Activated CD4-positive, alpha-beta T cell treated with anti-CD3 and anti-CD28 coated beads for 24 hours (primary cell): ENCODE measurements around the gene DAPK2.
A peak's percentile ranks its signal among the peaks of the same experiment; 100 is the strongest.

Source experiments
- DNase-seq, 2 donors: peaks; one replicate each; pipeline ENCODE4 v3.0.0-alpha.2; 2020; ENCODE audit warnings: low read depth in 2 of 2

The DAPK2 gene

DNA sequence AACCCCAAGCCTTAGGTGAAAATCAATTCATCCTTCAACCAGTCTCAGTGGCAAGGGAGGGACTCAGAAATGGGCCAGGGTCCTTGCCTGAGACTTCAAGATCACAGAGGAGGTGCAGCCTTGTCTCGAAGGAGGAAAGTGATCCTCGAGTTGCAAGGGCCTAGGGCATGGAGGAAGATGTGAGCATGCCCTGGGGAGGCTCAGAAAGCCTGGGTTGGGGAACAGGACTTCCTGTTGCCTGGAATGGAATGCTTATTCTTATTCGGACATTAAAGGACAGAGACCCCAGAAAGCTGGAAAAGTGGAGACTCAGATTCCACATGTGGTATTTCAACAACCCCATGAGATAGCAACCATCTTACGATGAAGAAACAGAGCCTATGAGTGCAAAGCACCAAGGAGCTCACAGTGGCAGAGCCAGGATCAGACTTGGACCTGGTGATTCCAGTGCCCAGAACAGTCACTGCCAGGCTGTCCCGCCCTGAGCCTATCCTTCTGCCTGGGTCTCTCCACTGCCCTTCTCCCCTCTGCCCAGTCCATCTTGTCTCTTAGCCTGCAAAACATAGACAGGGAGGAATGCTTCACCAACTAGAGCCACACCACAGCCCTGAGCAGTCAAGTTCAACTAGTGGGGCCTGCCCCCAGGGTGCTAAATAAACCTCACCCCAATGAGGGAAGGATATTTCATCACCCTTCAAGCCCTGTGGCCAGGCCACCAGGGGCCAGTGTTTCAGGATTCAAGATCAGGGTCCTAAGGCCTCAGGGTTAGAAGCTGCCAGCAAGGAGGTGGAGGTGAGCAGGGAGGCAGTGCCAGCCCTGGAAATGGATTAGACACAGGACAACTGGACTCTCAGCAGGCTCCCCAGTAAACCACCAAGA, 21.9 kb downstream of the DAPK2 start:
- no peak for DNase-seq

DNA sequence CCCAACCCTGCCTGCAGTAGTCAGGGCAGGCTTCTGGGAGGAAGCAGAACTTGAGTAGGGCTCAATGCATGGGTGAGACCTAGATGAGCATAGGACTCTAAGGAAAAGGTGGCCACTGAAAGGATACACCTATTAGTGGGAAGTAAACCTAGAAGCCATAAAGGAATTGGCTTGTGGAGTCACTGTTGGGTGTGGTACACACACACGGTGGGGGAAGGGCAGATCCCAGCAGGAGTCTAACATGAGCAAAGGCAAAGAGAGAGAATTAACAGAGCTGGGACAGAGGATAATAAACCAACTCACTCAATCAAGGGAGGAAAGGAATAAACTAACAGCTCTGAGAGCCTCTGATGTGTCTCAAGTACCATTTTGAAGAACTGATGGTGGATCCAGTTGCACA, 23.1 kb downstream of the DAPK2 start:
- DNase-seq: no peak

DNA sequence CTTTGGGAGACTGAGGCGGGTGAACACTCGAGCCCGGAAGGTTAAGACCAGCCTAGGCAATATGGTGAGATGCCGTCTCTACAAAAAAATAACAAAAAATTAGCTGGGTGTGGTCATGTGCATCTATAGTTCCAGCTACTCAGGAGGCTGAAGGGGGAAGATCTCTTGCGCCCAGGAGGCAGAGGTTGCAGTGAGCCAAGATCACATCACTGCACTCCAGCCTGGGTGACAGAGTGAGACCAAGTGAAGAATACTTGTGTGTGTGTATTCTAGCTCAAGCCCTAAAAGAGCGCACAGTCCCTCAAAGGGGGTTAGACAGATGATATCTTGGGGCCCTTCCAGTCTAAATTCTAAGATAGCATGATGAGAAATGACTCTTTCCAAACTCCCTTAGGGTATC, 23.7 kb downstream of the DAPK2 start:
- DNase-seq: no peak

DNA sequence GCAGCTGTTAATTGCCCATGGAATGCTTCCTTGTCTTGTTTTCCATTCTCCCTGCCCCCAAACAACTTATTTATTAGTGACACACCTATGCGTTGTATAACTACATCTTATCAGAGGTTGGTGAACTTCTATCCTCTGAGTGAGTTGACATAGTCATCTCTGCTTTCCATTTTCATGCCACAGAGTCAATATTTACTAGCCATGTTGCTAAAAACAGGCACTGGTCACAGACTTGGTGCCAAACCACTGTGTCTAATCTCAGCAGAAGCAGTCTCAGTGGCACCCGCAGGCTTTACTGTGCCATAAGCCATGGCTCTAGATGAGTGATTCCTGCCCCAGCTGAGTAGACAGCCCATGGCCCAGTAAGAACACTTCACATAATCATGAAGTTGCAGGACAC, 26.5 kb downstream of the DAPK2 start:
- DNase-seq: no peak

DNA sequence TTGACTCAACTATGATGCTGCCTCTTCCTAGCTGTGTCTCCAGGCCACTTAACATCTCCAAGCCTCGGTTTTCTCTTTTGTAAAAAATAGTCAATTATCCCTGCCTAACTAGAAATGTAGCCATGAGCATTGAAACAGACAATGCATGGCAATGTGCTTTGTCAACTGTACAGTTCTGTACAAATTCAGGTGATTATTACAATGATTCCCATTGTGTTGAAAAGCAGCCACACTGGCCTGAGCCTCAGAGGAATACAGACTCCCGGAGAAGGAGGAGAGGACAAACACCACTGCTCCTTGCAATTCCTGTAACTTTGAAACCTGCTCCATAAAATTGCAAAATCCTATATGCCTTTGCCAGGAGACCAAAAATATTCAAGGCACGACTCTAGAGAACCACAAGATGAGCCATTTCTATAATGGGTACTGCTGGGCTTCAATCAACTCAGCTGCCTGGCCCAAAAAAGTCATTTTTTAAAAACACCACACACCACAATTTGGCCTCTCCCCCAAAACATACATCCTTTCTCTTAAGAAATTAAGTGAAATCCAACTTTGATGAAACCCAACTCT, 28.6 kb downstream of the DAPK2 start:
- DNase-seq: no peak

DNA sequence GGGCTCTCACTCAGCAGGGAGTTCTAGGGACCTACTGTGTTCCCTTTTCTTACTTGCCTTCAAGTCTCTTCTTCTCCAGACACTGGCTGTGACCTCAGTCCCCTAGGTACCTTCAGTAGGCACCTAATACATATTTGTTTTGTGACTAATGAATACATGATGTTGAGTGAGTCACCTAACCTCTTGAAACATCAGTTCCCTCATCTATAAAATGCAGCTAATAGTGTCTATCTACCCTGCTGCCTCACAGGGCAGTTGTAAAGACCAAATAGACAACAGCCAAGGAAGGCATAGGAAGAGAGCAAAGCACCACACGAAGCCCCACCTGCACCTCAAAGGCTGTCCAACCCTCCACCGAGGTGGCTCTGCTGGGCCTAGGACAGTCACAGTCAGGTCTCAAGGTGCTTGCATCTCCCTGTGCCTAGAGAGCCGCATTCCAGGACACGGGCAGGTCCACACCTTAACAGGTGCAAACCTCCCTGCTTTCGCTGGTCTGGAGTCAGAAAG, 29.1 kb downstream of the DAPK2 start:
- no peak for DNase-seq

DNA sequence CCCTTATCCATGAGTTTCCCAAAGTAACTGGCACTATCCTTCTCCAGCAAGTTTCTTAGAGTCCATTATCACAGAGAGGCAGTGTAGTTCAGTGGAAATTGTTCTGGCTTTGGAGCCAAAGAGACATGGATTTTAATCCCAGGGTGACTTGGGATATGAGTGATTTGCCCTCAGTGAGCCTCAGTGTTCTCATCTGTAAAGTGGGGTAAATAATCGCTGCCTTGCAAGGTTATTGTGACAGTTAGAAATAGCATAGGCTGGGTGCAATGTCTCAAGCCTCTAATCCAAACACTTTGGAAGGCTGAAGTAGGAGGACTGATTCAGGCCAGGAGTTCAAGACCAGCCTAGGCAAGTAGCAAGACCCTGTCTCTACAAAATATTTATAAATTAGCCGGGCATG, 30.0 kb downstream of the DAPK2 start:
- no peak for DNase-seq

DNA sequence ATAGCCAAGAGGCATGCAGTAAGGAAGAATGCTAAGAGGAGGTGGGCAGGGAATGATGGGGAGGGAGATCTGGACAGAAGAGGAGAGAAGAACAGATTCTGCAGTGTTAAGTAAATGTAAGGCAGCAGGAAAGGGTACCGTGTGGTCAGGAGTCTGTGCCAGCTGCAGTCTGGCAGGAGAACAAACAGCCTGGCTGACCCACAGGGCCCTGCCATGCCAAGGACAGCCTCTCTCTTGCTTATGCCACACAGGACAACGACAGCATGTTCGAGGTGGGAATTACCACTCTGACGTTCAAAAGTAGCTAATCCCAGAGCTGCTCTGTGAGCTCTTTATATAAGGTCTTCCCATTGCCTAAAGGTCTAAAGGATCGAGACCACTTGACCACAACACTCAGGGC, 31.3 kb downstream of the DAPK2 start:
- no peak for DNase-seq

DNA sequence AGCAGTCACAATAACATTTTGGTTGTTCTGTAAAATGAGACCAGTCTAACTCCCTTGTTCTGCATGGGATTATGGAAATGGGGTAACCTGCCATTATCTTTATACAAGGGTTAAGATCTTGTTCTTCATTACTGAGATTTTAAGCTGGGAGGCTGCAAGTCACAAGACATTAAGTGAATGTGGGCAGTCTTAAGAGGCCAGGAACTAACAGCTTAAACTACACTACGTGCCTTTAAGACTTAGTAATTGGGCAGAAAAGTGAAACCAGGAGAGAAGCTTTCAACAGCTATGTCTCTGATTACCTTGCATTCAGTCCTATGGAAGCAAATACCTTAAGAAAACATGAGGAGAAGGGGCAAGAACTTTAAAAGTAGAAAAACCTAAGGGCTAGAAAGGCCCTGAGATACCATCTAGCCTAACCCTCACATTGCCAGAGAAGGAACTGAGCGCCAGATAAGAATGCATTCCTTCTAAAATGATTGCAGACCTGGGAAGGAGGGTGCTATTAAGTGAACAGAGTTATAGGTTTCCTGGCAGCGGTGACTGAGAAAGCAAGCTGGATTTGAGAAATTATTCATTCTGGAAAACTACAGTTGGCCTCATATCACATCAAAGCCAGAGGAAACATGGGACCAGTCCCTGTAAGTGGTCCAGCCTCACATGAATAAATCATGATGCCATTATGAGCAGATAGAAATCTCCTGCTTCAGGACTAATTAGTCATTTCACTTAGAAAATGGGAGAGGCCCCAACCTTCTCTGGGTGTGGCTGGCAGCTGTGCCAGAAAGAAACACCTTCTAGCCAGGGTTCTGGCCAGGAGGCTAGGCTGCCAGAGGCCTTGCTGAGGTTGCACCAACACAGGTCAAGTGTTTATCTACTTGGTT, 32.9 kb downstream of the DAPK2 start:
- no peak for DNase-seq

DNA sequence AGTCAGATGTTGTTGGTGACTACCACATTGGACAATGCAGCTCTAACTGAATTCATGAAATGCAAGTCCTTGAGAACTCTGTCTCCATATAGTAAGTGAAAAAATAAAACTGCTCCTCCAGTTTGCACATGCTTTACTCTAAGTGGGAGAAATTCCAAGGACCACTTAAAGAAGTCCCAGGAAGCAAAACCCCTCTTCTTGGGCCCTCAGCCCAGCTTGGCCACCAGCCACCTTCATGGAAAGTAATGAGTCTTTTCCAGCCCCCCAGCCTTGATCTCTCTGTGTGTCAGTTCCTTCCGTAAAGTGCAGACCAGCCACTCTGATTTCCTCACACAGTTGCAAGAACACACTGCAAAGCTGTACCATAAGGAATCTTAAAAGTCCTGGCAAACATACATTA, 34.5 kb downstream of the DAPK2 start:
- no peak for DNase-seq

DNA sequence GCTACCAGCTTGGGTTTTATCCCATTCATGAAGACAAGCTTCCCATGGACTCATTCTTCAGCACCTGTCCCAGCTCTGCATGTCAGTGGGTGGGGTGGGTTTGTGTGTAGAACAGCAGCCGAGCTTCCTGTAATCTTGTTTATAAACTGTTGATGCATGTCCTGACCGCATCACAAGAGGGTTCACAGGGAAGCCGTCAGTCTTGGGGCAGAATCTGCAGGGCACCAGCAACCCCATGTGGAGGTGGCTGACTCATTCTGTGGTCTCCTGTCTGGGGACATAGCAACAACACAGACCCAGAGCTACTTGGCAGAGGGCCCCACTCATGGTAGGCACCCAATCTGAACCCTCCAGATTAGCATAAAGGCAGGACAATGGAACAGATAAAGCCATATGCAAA, 35.6 kb downstream of the DAPK2 start:
- DNase-seq: peak; percentile 52 to 55

DNA sequence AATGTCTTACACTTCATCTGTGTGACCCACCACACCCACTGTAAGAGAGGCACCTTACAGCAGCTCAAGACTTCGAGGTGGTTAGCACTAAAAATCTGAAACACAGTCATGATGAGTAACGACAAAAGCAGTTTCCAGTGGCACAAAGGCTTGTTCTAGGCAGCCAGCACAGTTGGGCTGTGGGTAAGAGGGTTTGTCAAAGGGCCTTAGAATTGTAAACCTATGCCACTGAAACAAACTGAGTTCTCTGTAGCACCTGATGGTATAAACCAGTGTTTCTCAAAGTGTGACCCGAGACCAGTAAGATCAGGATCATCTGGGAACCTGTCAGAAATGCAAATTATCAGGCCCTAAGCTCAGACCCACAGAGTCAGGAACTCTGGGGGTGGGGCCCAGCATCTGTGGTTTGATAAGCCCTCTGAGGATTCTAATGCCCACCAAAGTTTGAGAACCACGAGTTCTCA, 36.5 kb downstream of the DAPK2 start:
- peak; percentile 8 to 29 for DNase-seq

DNA sequence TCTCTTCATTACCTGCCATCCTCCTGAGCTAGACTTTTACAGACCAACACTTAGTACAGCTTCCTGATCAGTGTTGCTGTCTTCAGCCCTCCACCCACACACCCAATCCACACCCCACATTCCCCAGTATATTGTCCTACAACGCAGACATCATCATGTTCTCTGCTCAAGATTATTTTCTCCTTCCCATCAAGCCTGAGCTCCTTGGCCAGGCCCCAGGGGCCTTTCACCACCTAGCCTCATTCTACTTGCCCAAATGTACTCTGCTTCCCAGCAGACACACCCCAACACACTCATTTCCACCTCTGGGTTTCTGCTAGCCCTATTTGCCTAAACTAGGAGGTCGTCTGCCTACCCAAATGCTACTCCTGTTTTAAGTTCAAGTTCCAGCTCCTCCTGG, 37.0 kb downstream of the DAPK2 start:
- DNase-seq: no peak

DNA sequence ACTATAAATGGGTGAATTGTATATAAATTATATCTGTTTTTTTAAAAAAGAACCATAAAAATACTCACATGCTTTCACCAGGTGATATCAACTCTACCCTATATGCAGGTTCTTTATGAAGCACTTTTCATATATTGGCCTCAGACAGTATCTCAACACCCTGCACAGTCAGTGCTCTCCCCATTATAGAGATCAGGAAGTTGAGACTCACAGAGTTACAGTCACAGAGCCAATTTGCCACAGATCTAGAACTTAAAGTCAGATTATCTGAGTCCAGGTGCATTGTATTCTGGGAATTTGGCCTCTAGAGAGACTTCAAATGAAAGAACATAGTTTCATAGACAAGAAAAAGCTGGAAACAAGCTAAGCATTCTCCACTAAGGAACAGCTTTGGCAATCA, 38.1 kb downstream of the DAPK2 start:
- no peak for DNase-seq

DNA sequence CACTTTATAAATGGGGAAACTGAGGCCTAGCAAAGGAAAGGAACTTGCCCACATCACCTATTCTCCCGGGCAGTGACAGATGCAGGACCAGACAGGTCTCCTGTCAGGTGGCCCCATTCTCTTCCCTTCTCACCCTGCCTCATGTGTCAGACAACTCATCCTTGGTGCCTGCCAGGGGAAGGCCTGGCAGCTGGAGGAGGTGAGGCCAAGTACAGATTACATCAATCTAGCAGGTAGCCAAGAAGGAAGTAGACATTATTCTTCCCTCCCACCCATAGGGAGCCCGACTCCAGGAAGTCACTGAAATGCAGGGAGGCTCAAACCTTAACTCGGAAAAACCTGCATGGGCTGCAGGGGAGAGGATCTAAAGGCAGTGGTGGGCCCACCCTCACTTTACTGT, 39.6 kb downstream of the DAPK2 start:
- DNase-seq: no peak

DNA sequence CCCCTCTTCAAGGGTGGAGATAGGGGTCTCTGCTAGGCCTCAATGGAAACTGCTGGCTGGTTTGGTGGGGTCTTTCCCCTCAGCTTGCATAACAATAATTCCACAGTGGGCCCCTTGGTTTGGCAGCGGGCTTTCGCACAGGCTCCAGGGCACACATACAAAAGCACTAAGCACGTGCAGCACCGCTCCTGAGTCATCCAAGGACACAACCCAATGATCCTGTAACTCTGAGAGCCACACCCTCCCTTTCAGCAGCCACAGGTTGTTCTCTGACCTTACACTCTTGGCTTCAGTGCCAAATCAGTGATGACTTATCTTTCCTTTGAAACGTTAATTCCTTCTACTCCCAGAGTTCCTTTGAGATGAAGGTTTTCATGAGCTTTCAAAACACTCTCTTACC, 41.7 kb downstream of the DAPK2 start:
- no peak for DNase-seq

DNA sequence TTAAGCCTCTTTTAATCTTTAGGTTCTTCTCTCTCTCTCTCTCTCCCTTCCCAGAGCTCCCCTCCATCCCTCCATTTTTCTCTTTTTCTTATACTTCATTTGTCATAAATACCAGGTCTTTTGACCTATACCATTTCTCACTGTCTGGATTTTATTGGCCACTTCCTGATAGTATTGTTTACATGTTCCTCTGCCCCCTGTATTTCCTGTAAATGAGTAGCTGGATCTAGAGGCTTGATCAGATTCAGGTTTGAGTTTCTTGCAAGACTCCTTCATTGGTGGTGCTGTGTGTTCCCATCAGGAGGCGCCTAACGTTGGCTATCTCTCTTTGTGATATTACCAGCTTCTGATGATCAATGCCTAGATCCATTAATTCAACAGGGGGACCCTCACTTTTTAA, 42.2 kb downstream of the DAPK2 start:
- no peak for DNase-seq

DNA sequence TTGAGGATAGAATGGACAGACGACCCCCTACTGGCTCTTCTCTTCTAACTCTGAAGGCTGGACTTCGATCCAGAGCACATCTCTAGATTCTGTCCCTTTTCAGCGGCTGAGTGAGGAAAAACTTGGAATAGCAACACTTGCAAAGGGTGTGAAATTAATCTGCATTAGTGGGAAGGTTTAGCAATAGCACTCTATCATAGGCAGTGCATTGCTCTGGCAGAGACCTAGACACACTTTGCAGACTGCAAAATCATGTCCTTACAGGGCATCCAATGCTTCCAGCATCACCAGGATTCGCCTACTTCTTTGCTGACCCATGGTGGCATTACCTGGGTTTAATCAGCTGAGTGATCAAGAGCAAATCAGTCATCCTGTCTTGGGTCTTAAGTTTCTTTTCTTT, 43.1 kb downstream of the DAPK2 start:
- DNase-seq: no peak

DNA sequence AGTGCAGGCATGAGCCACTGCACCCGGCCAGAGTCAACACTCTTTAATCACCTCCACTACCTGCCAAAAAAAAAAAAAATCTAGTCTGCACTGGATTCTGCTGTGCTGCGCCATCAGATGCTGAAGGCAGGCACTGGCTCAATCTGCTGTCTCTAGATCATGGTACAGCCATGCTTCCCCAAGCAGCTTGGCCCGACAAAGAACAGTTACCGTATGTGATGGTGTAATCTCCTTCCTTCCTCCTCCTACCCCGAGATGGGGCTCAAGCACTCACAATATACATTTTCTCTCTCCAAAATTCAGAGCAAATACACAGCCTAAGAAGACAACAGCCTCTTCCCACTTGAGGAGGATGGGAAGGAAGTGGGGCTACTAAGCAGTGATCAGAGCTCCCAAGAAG, 45.1 kb downstream of the DAPK2 start:
- DNase-seq: no peak

DNA sequence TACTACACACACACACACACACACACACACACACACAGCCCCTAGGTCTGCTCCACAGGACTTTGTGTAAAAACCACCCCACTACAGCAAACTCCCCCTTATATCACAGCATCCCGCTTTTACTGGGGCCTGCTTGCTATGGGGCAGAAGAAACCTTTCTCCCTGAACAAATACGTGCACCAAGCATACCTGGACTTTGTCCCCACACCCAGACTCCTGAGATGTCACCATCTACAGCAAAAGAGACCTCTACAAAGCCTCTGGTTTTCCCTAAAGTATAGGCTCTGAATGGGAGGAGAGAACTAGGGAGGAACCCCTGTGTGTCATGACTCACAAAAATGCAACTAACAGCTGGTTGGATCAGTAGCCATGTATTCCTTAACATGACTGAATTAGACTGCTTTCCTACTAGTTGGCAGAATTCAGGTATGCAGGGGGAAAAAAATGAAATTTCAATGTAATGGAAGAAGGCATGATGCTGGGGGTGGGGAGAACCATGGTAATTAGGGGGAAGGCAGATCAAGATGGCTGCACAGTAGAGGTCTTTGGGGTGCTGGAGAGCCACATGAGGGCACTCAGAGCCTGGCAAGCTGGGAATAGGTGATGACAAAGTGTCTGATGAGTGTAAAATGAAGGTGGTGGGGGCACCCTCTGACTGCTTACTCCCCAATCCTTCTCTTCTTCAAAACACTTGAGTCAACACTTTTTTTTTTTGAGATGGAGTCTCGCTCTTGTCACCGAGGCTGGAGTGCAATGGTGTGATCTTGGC, 45.9 kb downstream of the DAPK2 start:
- no peak for DNase-seq

DNA sequence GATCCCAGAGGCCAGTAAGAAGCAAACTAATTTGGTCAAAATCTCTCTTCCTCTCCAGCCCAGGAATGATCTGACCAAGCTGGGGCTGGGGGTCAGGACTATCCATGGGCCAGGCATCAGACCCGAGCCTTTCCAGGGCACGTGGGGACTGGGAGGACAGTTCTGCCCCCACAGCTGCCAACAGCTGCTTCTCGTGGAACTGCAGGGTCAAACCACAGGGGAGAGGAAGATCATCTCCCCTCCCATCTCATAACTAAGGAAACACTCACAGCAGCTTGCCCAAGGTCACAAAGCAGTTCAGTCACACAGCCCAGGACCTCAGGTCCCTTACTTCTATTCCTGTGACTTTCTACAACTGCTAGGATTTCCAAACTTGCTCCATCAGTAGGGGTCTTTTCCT, 47.1 kb downstream of the DAPK2 start:
- DNase-seq: no peak

DNA sequence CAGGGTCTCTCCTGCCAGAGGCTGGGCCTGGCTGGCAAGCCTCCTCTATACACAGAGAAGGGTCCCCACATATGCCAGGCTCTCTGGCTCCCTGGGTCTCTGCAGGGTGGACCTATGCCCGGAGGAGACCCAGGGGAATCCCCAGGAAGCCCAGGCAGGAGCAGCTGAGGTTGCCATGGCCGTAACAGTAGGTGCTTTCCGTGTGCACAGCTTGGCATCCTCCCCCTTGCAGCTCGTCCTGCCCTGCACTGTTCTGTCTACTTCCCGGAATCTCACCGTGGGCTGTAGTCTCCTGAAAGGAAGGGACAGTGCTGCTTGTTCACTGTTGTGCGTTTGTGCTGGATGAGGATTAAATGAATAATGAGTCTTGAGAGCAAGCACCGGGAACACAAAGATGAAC, 47.8 kb downstream of the DAPK2 start:
- no peak for DNase-seq
